Ishikawa (cell line): ENCODE results near the gene IGSF22.

ENCODE experiments used
- CEBPB ChIP-seq: IDR thresholded peaks from 2 replicates; pipeline ENCODE4 v1.6.1; 2012
- CREB1 ChIP-seq: IDR thresholded peaks from 2 replicates; pipeline ENCODE4 v1.6.1; 2012; ENCODE audit warnings: low read depth
- EGR1 ChIP-seq: IDR thresholded peaks from 2 replicates; pipeline ENCODE4 v1.6.1; 2012
- EP300 ChIP-seq: IDR thresholded peaks from 2 replicates; pipeline ENCODE4 v1.6.1; 2012; ENCODE audit warnings: borderline replicate concordance
- FOXM1 ChIP-seq: IDR thresholded peaks from 2 replicates; pipeline ENCODE4 v1.6.1; 2012; ENCODE audit warnings: low read depth, borderline replicate concordance
- MAX ChIP-seq: IDR thresholded peaks from 2 replicates; pipeline ENCODE4 v1.6.1; 2012
- NFIC ChIP-seq: IDR thresholded peaks from 2 replicates; pipeline ENCODE4 v1.6.1; 2012
- RAD21 ChIP-seq: IDR thresholded peaks from 2 replicates; pipeline ENCODE4 v1.6.1; 2012; ENCODE audit warnings: low read depth
- TAF1 ChIP-seq: IDR thresholded peaks from 2 replicates; pipeline ENCODE4 v1.6.1; 2012; ENCODE audit warnings: low read depth, mild to moderate bottlenecking
- TCF12 ChIP-seq: IDR thresholded peaks from 2 replicates; pipeline ENCODE4 v1.6.1; 2012; ENCODE audit warnings: low read depth
- TEAD4 ChIP-seq: IDR thresholded peaks from 2 replicates; pipeline ENCODE4 v1.6.1; 2012
- USF1 ChIP-seq: IDR thresholded peaks from 2 replicates; pipeline ENCODE4 v1.6.1; 2012
- YY1 ChIP-seq: IDR thresholded peaks from 2 replicates; pipeline ENCODE4 v1.6.1; 2012; ENCODE audit warnings: low read depth
- ZBTB7A ChIP-seq: IDR thresholded peaks from 2 replicates; pipeline ENCODE4 v1.6.1; 2012; ENCODE audit warnings: low read depth
- TF ChIP-seq, protein P1 (sequence below): IDR thresholded peaks from 2 replicates; pipeline ENCODE4 v1.6.1; 2012; ENCODE audit warnings: low read depth, mild to moderate bottlenecking

The IGSF22 gene

GRCh38 chr11:18682466-18682865 lies 43.5 kb downstream of the IGSF22 start:
- TF ChIP-seq NFIC, result no peak
- TF ChIP-seq MAX, result no peak
- no peak for TF ChIP-seq TCF12
- no peak for TF ChIP-seq EGR1
- TF ChIP-seq, protein P1, sequence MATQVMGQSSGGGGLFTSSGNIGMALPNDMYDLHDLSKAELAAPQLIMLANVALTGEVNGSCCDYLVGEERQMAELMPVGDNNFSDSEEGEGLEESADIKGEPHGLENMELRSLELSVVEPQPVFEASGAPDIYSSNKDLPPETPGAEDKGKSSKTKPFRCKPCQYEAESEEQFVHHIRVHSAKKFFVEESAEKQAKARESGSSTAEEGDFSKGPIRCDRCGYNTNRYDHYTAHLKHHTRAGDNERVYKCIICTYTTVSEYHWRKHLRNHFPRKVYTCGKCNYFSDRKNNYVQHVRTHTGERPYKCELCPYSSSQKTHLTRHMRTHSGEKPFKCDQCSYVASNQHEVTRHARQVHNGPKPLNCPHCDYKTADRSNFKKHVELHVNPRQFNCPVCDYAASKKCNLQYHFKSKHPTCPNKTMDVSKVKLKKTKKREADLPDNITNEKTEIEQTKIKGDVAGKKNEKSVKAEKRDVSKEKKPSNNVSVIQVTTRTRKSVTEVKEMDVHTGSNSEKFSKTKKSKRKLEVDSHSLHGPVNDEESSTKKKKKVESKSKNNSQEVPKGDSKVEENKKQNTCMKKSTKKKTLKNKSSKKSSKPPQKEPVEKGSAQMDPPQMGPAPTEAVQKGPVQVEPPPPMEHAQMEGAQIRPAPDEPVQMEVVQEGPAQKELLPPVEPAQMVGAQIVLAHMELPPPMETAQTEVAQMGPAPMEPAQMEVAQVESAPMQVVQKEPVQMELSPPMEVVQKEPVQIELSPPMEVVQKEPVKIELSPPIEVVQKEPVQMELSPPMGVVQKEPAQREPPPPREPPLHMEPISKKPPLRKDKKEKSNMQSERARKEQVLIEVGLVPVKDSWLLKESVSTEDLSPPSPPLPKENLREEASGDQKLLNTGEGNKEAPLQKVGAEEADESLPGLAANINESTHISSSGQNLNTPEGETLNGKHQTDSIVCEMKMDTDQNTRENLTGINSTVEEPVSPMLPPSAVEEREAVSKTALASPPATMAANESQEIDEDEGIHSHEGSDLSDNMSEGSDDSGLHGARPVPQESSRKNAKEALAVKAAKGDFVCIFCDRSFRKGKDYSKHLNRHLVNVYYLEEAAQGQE, result no peak
- no peak for TF ChIP-seq ZBTB7A
- TF ChIP-seq RAD21, result no peak

GRCh38 chr11:18677560-18677959 lies 48.4 kb downstream of the IGSF22 start:
- TF ChIP-seq EP300 (no peak), TAF1 (no peak), EGR1 (no peak), CREB1 (no peak), NFIC (no peak), TEAD4 (no peak), USF1 (no peak), RAD21 (no peak), YY1 (no peak), TCF12 (no peak)
- TF ChIP-seq, protein P1, result no peak

DNA sequence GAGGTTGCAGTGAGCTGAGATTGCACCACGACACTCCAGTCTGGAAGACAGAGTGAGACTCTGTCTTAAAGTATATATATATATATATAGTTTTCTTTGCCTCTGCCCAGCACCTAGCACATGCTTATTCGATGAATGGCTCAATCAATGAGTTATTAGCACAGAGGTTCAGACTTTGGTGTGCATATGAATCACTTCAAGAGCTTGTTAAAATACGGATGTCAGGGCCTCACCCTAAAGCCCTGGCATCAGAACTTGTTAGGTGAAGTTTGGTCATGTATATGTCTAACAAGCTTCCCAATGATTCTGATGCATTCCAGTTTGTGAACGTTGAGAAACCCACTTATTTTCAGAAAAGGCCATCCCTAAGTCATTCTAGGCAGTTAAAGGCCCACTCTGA lies 49.2 kb downstream of the IGSF22 start:
- TF ChIP-seq FOXM1, result no peak
- TF ChIP-seq MAX, result no peak
- no peak for TF ChIP-seq NFIC
- TF ChIP-seq ZBTB7A, result no peak
- TF ChIP-seq USF1, result no peak
- TF ChIP-seq, protein P1, result no peak

DNA sequence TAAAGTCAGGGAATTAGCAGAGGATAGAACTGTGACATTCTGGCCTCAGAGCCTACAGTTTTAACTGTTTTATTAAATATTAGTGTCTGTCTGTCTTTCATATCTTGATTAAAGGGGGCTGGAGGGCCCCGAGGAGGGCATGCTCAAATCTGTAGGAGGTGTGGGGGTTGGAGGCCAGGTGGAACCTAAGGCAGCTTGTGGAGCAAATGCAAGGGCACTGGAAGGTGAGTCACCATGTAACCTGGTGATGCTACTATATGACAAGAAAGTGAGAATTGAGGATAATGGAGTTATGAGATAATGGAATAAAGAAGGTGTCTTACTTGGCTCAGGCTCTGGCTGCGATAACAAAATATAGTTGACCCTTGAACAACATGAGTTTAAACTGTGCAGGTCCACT lies 54.7 kb downstream of the IGSF22 start:
- TF ChIP-seq MAX (no peak), FOXM1 (no peak), USF1 (no peak), NFIC (no peak), TAF1 (no peak), CREB1 (no peak), EP300 (no peak), YY1 (no peak), ZBTB7A (no peak), TEAD4 (no peak), TCF12 (no peak), CEBPB (no peak), RAD21 (no peak), EGR1 (no peak)
- TF ChIP-seq, protein P1, result no peak
